GM21576 (cell line): ENCODE results near the gene SLC1A1.
"Not testable (repeated sequence)": the region's sequence is repeated elsewhere in the genome, so short reads cannot be mapped to it uniquely, and the experiment has no call there.

Experiments
- ATAC-seq: cut with Tn5 transposase; IDR thresholded peaks from one replicate; pipeline ENCODE4 v1.9.1; 2021; ENCODE audit warnings: mild to moderate bottlenecking, moderate library complexity; ENCODE audit not compliant: unreplicated experiment

The SLC1A1 gene

DNA sequence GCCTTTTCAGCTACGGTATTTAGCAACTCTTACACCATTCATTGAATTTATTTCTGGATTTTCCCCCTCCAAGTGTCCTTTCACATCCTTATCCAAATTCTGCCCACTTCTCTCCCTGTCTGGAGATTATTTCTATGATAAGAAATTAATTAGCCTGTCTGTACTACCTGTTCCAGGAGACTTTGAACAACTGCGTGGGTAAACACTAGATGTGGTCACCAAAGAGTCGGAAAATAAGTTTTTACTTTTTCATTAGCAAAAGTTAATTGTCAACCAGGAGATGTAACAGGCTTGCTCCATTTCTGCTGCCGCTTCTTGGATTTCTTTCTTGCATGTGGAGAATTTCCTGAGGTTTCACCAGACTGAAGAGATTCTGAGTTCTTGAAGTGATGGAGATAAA is 14.0 kb downstream of the SLC1A1 start:
- no peak for ATAC-seq

DNA sequence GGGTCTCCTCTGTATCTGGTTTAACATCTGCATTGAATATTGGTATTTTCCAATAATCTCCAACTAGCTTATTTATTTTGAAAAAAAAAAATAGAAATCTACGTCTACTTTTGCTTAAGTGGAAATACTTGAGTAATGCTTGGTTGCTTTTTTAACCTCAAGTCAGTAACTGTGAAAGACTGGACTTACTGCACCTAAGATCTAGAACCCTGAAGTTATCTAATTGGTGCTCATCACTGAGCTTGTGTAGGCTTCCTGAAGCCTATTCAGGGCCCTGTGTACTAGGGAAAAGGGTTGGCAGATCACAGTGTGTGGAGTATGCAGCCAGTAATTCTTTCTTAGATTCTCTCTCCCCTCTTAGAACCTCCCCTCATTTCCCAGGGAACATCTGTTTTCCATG is 16.2 kb downstream of the SLC1A1 start:
- ATAC-seq = no peak

DNA sequence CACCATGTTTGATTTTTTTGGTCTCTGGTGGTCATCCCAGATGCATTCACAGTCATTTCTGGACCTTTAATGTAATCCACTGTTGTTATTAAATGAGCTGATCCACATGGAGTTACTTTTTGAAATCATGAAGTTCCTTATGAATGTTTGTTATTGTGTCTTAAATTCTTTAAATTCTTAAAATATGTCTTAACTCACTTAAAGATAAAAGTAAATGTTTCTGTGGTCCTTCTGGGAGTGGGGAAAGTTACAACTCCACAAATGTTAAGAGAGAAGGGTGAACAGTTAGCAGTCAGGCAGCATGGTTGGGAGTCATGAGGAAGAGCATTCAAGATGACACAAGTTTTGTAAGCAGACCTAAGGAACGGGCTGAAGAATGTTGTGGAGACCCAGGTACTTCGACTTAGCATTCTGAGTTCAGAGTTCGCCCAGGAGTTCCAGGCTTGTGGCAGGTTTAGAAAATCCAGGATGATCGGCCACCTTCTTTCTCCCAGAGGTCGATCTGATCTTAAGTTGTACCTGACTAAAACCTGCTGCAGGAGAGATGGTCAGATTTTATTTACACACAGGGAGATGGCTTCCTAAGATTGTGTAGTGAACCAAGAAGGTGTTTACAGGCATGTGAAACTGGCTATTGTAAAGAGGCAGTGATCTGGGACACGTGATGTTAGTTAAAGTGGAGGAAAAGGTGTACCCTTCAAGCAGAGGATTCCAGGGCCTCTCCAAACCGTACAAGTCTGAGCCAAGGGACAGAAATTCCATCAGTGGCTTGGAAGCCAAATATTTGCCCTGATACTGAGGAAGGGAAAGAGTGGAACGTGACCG is 17.2 kb downstream of the SLC1A1 start:
- ATAC-seq = no peak

DNA sequence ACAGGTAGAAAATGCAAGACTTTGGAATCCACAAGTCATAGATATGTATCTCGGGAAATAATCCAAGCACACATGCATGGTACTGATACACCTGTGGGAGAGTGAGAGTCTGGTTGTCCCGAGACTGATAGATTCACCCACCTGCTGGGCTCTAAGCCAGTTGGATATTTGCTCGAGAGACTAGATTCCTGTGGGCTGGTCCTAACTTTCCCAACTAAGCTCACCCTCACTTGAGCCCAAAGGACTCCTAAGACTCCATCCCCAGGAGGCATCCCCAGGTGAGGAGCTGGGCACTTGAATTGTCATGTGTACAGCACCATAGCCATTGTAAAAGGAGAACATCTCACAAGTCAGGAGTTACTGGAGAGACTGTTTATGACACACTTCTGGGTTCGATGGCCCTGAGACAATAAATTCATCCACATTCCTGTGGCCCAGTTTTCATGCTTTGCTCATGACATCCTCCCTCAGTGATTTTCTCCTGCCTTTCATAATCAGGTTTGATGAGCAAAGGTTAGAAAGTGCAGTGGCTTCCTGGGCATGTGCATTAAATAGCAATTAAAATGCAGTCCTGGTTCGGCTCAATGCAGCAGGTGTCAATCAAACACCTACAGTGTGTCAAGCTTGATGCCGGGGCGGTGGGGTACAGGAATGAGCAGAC is 18.1 kb downstream of the SLC1A1 start:
- ATAC-seq = no peak

DNA sequence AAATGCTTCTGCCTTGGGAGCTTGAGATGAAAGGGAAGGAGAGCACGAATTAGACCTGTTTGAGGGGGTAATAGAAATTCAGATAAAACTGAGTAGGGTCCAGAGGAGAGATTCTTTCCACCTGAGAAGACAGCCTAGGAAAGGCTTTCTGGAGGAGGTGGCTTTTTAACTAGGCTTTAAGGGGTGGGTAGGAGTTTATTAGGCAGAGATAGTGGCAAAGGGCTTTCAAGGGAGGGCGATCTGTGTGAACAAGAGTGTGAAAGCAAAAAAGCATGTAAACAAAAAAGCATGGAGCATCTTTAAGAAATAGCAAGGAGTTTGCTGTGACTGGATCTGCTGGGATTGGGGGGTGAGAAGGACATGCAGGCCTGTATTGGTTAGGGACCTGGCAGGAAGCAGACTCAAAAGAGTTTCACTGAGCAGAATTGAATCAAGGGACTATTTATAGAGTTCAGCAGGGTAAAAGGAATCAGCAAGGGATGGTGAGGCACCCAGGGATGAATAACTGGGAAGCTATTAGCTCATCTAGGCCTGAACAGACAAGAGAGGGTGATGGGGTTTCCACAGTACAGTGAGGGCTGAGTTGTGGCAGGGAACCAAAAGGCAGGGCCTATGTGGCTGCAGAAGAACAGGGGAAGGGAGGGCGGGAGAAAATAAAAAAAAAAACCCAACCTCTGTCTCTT is 18.8 kb downstream of the SLC1A1 start:
- no peak for ATAC-seq

DNA sequence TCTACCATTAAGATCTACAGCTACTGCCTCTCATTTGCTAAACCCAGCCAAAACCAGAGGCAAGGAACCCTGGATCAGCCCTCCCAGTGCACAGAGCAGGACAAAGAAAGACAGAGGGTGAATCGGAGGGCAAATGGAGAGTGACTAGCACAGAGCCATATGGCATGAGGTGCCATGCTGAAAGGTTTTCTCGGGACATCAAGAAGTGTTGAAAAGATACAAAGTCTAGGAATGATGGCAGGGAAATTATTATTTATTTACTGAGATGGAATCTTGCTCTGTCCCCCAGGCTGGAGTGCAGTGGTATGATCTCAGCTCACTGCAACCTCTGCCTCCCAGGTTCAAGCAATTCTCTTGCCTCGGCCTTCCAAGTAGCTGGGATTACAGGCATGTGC is 19.3 kb downstream of the SLC1A1 start:
- ATAC-seq = no peak

DNA sequence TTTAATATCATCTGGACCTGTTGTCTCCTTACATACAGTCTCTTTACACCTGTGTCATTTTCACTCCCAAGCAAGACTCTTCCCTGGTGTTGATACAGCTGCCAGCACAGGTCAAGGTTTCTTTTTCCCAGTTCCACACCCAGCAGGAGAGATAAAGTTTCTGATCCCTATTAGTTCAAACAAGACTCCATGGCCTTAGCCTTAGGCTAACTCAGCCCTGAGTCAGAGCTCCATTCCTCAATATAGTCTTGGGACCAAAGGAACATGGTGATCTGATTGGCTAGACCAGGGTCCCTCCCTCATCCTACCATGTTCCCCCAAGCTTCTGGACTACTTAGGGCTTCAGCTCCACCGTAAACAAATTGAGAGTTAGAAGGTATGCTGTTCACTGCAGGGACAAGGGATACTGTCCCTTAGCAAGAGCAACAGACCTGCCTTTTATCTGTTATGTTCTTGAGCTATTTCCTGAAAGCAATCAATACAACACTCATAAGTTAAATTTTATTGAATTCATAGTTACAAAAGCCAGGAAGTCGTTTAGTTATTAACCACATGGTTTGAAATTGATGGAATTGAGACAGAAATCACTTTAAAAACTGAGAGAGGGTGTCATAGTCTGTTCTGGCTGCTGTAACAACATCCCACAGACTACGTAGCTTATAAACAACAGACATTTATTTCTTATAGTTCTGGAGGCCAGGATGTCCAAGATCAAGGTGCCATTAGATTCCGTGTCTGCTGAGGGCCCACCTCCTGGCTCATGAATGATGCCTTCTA is 20.5 kb downstream of the SLC1A1 start:
- no peak for ATAC-seq

DNA sequence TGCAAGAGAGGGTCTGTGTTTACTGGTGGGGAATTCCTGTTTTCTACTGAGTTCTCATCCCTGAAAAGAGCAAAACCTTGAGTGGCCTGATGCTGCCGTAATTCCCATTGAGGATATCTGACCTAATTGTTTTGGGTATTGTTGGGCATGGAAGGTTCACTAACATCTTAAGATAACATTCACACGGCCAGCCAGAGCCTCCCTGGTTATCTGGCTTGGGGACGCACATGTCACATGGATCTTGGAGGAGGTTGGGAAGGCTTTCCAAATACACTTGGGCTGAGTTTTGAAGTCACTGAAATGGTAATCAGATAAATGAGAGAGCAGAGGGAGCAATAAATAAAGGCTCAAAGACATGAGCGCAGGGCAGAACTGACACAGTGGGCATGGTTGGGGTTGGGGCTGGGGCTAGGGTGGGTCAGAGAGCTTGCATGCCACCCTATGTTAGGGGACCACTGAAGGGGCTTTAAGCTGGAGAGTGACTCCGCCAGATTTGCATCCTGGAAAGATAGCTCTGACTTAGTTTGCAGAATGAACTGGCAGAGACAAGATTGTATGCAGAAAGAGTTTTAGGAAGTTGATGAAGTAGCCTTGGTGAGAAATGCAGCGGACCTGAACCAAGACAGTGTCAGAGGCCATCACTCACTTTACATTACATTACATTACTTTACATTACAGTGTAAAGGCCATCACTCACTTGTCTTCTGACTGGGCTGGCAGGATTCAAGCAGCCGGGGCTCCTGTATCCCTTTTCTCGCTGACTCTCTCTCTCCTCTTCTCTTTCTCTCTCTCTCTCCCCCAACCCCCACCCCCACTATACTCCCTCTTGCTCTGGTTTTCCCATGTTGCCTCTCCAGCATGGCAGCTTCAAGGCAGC is 24.2 kb downstream of the SLC1A1 start:
- no peak for ATAC-seq

DNA sequence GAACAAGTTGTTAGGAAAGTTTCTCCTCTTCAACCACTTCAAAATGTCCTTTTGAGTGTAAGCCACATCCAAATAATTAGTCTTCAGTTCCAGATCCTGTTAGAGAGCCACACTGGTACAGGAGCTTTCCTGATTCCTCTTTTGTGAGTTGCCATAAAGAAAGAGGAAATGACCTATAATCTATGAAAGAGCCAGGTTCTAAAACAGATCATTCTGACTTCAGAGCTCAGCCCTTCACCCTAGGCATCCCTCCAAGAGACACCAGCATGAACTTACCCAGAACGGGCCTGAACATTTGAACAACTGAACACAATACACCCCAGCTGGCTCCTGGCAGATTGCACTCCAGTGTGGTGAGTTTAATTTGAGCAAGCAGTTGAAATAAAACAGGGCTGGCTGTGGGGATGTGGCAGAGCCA is 25.7 kb downstream of the SLC1A1 start:
- peak; percentile 36 for ATAC-seq

DNA sequence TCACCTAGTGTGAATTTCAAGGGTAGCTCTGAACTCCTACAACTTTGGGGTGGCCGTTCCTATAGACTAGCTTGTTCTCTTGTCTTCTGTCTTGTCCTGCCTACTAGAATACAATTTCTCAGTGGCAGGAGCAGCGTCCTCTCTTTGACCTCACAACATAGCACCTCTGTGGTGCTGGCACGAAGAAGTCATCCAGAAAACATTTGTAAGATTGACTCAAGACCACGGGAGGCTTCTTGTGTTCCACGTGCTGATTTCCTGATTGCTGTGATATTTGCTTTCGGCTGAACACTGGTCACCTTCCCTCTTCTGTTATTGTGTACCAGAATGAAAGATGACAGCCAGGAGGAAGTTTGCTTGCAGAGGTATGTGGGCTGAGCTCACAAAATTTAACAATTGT is 27.0 kb downstream of the SLC1A1 start:
- no peak for ATAC-seq

DNA sequence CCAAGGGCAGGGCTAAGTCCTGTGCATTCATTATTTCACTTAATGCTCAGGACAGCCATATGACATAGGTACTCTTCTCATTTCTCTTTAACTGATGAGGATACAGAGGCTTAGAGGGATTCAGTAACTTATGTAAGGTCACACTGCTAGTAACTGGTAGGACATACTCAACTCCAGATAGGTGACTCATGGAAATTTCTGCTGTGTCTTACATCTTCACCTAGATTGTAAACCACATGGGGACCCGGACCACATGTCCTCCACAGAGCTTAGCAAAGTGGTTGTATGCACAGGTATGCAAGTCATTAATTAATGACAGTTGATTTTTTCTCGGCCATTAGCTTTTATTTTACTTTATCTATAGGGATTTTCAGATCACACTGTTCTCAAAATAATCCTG is 29.3 kb downstream of the SLC1A1 start:
- no peak for ATAC-seq

DNA sequence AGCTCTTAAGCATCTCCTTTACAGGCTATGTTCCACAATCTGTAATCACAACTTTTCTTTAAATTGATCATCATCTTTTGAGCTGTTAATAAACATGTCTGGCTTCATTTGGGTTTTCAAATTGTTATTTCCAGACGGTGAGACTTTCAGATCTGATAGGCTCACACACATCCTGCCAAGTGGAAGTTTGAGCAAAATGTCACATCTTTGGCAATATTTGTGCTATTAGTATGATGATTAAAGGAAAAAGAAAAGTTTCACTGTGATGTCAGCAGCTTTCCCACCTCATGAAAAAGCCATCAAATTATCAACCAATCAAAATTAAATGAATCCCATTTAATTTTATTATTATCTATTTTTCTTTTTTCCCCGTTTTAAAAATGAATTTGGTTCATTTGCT is 29.8 kb downstream of the SLC1A1 start:
- ATAC-seq = no peak

DNA sequence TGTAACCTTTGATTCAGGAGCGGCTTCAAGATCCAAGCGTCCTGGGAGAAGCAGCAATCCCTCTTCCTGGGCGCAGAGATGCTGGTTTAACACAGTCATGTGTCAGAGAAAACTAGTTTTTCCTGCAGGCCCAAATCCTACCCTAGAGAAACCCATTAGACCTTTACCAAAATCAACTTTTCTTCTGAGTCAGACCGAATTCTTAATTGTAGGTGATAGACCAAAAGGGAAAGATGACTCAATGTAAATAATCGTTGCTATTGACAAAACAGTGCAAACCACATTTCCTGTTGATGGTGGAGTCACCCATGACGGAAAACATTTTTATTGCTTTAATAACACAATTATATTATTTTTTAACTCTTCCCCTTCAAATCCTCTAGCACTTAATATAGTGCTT is 40.1 kb downstream of the SLC1A1 start:
- ATAC-seq = no peak

DNA sequence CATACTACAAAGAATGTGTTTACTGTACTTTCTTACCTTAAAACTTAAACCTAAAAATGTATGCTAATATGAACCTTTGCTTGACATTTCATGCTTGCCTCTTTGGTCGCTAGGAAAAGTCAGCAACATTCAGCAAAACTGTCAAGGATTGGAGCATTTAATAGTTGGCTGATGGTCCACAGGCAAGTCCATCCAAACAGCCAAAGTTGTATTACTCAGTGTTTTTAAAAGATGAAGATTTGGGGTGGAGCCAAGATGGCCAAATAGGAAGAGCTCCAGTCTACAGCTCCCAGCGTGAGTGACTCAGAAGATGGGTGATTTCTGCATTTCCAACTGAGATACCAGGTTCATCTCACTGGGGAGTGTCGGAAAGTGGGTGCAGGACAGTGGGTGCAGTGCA is 40.6 kb downstream of the SLC1A1 start:
- not testable (repeated sequence) for ATAC-seq

DNA sequence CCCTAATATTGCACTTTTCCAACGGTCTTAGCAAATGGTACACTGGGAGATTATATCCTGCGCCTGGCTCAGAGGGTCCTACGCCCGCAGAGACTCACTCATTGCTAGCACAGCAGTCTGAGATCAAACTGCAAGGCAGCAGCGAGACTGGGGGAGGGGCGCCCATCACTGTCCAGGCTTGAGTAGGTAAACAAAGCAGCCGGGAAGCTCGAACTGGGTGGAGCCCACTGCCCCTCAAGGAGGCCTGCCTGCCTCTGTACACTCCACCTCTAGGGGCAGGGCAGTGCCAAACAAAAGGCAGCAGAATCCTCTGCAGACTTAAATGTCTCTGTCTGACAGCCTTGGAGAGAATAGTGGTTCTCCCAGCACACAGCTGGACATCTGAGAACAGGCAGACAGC is 41.1 kb downstream of the SLC1A1 start:
- ATAC-seq = not testable (repeated sequence)

DNA sequence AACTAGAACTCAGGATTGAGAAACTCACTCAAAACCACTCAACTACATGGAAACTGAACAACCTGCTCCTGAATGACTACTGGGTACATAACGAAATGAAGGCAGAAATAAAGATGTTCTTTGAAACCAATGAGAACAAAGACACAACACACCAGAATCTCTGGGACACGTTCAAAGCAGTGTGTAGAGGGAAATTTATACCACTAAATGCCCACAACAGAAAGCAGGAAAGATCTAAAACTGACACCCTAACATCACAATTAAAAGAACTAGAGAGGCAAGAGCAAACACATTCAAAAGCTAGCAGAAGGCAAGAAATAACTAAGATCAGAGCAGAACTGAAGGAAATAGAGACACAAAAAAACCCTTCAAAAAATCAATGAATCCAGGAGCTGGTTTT is 43.6 kb downstream of the SLC1A1 start:
- ATAC-seq = not testable (repeated sequence)

DNA sequence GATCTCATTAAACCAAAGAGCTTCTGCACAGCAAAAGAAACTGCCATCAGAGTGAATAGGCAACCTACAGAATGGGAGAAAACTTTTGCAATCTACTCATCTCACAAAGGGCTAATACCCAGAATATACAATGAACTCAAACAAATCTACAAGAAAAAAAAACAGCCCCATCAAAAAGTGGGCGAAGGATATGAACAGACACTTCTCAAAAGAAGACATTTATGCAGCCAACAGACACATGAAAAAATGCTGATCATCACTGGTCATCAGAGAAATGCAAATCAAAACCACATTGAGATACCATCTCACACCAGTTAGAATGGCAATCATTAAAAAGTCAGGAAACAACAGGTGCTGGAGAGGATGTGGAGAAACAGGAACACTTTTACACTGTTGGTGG is 45.9 kb downstream of the SLC1A1 start:
- ATAC-seq = not testable (repeated sequence)

DNA sequence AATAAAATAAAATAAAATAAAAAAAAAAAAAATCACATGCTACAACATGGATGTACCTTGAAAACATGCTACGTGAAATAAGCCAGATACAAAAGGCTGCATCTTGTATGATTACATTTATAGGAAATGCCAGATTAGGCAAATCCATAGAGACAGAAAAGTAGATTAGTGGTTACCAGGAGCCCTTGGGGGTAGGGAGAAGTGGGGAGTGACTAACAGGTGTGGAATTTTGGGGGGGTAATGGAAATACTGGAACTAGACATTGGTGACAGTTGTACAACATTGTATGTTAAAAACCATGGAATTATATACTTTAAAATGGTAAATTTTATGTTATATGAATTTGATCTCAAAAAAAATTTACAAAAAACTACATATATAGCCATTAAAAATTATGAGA is 47.3 kb downstream of the SLC1A1 start:
- ATAC-seq = no peak

DNA sequence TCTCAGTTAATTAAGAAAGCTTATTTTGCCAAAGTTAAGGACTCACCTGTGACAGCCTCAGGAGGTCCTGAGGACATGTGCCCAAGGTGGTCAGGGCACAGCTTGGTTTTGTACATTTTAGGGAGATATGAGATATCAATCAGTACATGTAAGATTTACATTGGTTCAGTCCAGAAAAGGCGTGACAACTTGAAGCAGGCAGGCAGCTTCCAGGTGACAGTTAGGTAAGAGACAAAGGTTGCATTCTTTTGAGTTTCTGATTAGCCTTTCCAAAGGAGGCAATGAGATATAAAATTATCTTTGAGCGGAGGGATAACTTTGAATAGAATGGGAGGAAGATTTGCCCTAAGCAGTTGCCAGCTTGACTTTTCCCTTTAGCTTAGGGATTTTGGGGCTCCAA is 47.8 kb downstream of the SLC1A1 start:
- ATAC-seq = no peak

DNA sequence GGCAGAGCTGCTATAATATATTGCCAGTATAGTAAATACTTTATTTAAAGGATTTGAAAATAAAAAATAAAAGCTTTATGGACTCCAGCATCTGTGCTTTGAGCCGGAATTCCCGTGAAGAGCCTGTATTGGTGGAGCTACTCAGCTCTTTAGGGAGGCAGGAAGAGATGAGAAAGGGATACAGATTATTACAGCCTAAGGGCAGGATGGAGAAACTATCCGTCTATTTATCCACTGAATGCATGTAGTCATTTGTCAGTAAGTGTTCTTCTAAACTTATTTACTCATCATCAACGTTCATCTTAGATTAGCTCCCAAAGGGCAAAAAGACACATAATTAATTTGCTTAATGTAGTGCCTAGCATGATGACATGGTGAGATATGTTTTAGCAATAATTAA is 48.4 kb downstream of the SLC1A1 start:
- no peak for ATAC-seq
